ENCODE measurements around the gene STMN3.

Gene STMN3

DNA sequence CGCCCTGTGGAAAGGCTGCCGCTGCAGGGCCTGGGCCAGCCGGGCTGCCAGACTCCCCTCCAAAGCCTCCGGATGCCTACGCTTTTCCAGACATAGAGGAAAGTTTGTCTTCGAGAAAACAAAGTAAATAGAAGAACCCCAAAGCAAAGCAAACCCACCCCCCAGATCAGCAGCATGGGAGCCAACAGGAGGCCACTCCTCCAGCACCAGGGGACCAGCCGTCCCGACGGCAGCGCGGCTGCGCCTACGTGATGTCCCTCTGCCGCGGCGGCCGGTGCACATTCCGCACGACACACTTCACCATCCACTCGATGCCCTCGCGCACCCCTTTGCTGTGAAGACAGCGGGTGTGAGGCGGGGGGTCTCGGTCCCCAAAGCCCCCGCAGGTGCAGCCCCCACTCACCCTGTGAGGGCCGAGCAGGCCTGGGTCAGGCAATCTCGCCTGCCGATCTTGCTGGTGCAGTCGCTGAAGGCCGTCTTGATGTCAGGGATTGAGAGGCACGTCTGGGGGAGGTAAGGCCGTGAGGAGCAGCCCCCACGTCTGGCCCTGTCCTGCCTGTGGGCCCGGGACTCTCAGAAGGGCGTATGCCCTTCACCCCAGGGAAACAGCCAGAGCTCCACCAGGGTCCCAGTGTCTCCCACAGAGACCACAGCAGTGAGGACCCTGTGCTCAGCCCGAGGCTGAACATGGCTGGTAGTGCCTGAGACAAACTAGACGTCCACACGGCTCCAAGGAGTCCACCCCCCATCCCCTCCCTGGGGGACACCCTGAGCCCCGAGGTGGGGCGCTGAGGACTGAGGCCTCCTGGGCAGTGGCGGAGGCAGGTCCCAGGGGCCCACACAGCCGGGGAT lies 47.2 kb upstream of the STMN3 start (continued):
- TF ChIP-seq ZBTB20 (tag by site-specific recombination; IDR thresholded peaks at IDR 0.05) (no peak), OVOL3 (tag by site-specific recombination; IDR thresholded peaks at IDR 0.05) (no peak), ZNF114 (tag by site-specific recombination; IDR thresholded peaks at IDR 0.05) (no peak), GLIS2 (tag by site-specific recombination; IDR thresholded peaks at IDR 0.05) (no peak), ZNF394 (tag by site-specific recombination; IDR thresholded peaks at IDR 0.05; ENCODE audit: borderline replicate concordance) (no peak), ZNF843 (tag by site-specific recombination; IDR thresholded peaks at IDR 0.05) (no peak), ZSCAN30 (tag by site-specific recombination; IDR thresholded peaks at IDR 0.05) (no peak), ZBTB48 (tag by site-specific recombination; IDR thresholded peaks at IDR 0.05) (no peak)

DNA sequence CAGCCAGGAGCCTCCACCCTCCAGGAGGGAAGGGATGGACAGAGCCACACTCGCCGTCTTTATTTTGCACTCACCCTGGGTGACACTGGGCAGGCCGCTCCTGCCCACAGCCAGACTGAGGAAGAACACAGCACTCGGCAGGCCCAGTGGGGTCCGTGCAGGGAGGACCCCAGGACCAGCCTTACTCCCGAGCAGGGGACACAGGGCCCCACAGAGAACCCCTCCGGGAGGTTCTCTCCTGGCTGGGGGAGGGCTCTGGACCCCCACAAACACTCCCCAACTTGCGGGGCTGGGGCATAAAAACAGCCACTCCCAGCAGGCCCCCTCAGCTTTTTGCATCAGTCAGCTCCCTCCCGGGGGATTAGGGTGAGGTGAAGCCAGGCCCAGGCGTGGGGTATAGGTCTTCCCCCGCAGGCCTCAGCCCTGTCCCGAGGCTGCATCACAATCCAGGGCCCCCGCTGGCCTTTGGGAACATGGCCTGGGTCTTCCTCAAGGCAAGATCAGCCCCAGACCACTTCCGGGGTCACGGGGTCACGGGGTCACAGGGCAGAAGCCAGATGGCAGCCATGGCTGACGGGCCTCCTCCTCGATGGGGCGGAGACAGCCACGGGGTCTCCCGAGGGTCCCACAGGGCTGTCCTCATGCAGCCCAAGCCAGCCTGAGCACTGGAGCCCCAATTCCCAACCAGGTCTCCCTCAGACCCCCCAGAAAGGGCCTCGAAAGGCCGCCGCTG lies 46.4 kb upstream of the STMN3 start:
- ChIA-PET POLR2A (interaction anchor here (1.8 to 2.3 kb wide), 2 partner anchors 9 to 17 kb away, joined by 8 to 9 read pairs; partner anchors contain the start of genes ARFRP1 and ZGPAT), CTCF (interaction anchor here (0.6 to 1.1 kb wide), 2 partner anchors 162 to 272 kb away, joined by 3 read pairs; no protein-coding TSS in a partner anchor)
- TF ChIP-seq GLIS1 (tag by site-specific recombination; IDR thresholded peaks at IDR 0.05) = peak; percentile 49
- no peak for TF ChIP-seq SETDB1 (IDR thresholded peaks at IDR 0.05; ENCODE audit: insufficient read length, low read length)
- 0 out of 2 replicates have a peak, but pooled peaks have one; percentile 2 for TF ChIP-seq GLIS2 (tag by site-specific recombination; IDR thresholded peaks at IDR 0.05)
- TF ChIP-seq, protein P1, sequence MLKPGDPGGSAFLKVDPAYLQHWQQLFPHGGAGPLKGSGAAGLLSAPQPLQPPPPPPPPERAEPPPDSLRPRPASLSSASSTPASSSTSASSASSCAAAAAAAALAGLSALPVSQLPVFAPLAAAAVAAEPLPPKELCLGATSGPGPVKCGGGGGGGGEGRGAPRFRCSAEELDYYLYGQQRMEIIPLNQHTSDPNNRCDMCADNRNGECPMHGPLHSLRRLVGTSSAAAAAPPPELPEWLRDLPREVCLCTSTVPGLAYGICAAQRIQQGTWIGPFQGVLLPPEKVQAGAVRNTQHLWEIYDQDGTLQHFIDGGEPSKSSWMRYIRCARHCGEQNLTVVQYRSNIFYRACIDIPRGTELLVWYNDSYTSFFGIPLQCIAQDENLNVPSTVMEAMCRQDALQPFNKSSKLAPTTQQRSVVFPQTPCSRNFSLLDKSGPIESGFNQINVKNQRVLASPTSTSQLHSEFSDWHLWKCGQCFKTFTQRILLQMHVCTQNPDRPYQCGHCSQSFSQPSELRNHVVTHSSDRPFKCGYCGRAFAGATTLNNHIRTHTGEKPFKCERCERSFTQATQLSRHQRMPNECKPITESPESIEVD (tag by site-specific recombination; IDR thresholded peaks at IDR 0.05) = no peak
- TF ChIP-seq ZIC2 (tag by site-specific recombination; IDR thresholded peaks at IDR 0.05) = peak; percentile 18; the same call in 1 of the 2 replicates
- no peak for TF ChIP-seq TRIM28 (IDR thresholded peaks at IDR 0.05; ENCODE audit: borderline replicate concordance, low read length)
- peak; percentile 79; the same call in 1 of the 2 replicates for TF ChIP-seq BCL11B (tag by site-specific recombination; IDR thresholded peaks at IDR 0.05; ENCODE audit: low read depth)
- 0 out of 2 replicates have a peak, but pooled peaks have one; percentile 32 for TF ChIP-seq ZBTB7A (tag by site-specific recombination; IDR thresholded peaks at IDR 0.05; ENCODE audit: low read depth)
- TF ChIP-seq, protein P2, sequence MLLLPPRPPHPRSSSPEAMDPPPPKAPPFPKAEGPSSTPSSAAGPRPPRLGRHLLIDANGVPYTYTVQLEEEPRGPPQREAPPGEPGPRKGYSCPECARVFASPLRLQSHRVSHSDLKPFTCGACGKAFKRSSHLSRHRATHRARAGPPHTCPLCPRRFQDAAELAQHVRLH (tag by site-specific recombination; IDR thresholded peaks at IDR 0.05) = no peak
- TF ChIP-seq, protein P3, sequence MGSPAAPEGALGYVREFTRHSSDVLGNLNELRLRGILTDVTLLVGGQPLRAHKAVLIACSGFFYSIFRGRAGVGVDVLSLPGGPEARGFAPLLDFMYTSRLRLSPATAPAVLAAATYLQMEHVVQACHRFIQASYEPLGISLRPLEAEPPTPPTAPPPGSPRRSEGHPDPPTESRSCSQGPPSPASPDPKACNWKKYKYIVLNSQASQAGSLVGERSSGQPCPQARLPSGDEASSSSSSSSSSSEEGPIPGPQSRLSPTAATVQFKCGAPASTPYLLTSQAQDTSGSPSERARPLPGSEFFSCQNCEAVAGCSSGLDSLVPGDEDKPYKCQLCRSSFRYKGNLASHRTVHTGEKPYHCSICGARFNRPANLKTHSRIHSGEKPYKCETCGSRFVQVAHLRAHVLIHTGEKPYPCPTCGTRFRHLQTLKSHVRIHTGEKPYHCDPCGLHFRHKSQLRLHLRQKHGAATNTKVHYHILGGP (tag by site-specific recombination; IDR thresholded peaks at IDR 0.05) = no peak
- peak; percentile 74; the same call in 1 of the 2 replicates for TF ChIP-seq BCL11A (tag by site-specific recombination; IDR thresholded peaks at IDR 0.05; ENCODE audit: low read depth)
- TF ChIP-seq MEIS1 (CRISPR knock-in tag; IDR thresholded peaks at IDR 0.05; ENCODE audit: borderline replicate concordance) = no peak
- Histone ChIP-seq H3K9me3 (ENCODE audit: control insufficient read depth, insufficient read depth, low read depth, low read length) (no peaks in the 10 kb centered on the region), H3K4me3 (ENCODE audit: low read depth, low read length) (no peak overlapping the region), H3K36me3 (ENCODE audit: control insufficient read depth in 2 of 2, insufficient read depth in 1 of 2, low read length in 2 of 2) (peaks cover 0 to 32% of the 10 kb centered on the region in 2 experiments; a peak in 1 of 3 replicates), H3K4me1 (ENCODE audit: control insufficient read depth, insufficient read depth, low read length) (no peaks in the 10 kb centered on the region), H3K27ac (ENCODE audit: extremely low read depth, low read depth, low read length) (no peak overlapping the region)

All from HEK293 (cell line).